Left ventricle myocardium inferior (tissue), 1 donor: ENCODE measurements around the gene ACTN4. TPM values are rescaled to one million over a fixed set of nuclear protein-coding genes. Genes with fewer than 3 reads are reported as not detected.

Experiments
- DNase-seq: peaks from one replicate; pipeline ENCODE4 v3.0.0-alpha.2; 2020
- H3K27ac ChIP-seq: fragments of 200-600 bp; replicated peaks from 2 replicates; pipeline ENCODE4 v1.8.0; 2021
- H3K27me3 ChIP-seq: fragments of 200-600 bp; 2 replicates; pipeline ENCODE4 v1.8.0; 2021; ENCODE audit warnings: low read depth
- H3K36me3 ChIP-seq: fragments of 200-600 bp; 2 replicates; pipeline ENCODE4 v1.8.0; 2021
- H3K4me1 ChIP-seq: fragments of 200-600 bp; 2 replicates; pipeline ENCODE4 v1.8.0; 2021
- H3K4me3 ChIP-seq: fragments of 200-600 bp; 2 replicates; pipeline ENCODE4 v1.8.0; 2021; ENCODE audit warnings: mild to moderate bottlenecking, moderate library complexity
- H3K9me3 ChIP-seq: fragments of 200-600 bp; replicated peaks from 2 replicates; pipeline ENCODE4 v1.8.0; 2021
- CTCF ChIP-seq: fragments of 200-600 bp; IDR thresholded peaks from 2 replicates; pipeline ENCODE4 v1.8.0; 2021; ENCODE audit warnings: antibody characterized with exemption, mild to moderate bottlenecking, borderline replicate concordance
- intact Hi-C: fragments of 100-400 bp; cut with micrococcal nuclease; formaldehyde crosslinking; loops from one replicate; pipeline ENCODE4 v1.11.0; 2022
- total RNA-seq: library from RNA; stranded (reverse); fragmentation: NEBNext Ultra II Directional; extraction: Animal tissue kit (Norgen Biotek cat#: 25700); gene quantifications from one replicate; pipeline ENCODE4 v1.2.1, GENCODE V29; 2021
- donor health status: DM: no; HTN: yes; CAD: no; lungs with severe emphysema.

The ACTN4 gene
- total RNA-seq, 1 donor from 2014 or later = 111 TPM

GRCh38 chr19:38616265-38616664 lies 31.2 kb upstream of the ACTN4 start:
- Histone ChIP-seq H3K4me3 (no peak overlapping the region), H3K4me1 (peaks cover 32% of the 10 kb centered on the region), H3K27me3 (no peaks in the 10 kb centered on the region), H3K9me3 (no peaks in the 10 kb centered on the region), H3K27ac (no peak overlapping the region), H3K36me3 (peaks cover 13% of the 10 kb centered on the region)
- intact Hi-C loops = no loop called here
- no peak for TF ChIP-seq CTCF
- DNase-seq = no peak

- no peaks in the 10 kb centered on the region for H3K9me3 ChIP-seq
- intact Hi-C loops = no loop called here
- H3K27ac ChIP-seq = peak overlapping the region; percentile 92
- no peak for DNase-seq
- TF ChIP-seq CTCF = no peak
- H3K27me3 ChIP-seq = no peaks in the 10 kb centered on the region
- peak overlapping the region; percentile 86 for H3K4me3 ChIP-seq
- H3K4me1 ChIP-seq = peaks cover 32% of the 10 kb centered on the region
- H3K36me3 ChIP-seq = peaks cover 24% of the 10 kb centered on the region
Observed at GRCh38 chr19:38617283-38617763, 30.1 kb upstream of the ACTN4 start.

- intact Hi-C loops = no loop called here
- peak within 1 kb of the TSS; percentile 86 for H3K4me3 ChIP-seq
- no peak for TF ChIP-seq CTCF
- peak within 1 kb of the TSS; percentile 92 for H3K27ac ChIP-seq
- H3K36me3 ChIP-seq = peaks cover 29% of the 10 kb centered on the region
- DNase-seq = peak; percentile 37
- peaks cover 32% of the 10 kb centered on the region for H3K4me1 ChIP-seq
- H3K9me3 ChIP-seq = no peaks in the 10 kb centered on the region
- H3K27me3 ChIP-seq = no peaks in the 10 kb centered on the region
Observed at GRCh38 chr19:38617764-38618589, 29.5 kb upstream of the ACTN4 start, which contains the start of gene MAP4K1. MAP4K1 (minus strand) TSS chr19:38617953; CDS start chr19:38617895, 58 bp downstream.

GRCh38 chr19:38618590-38619360 lies 28.7 kb upstream of the ACTN4 start, which contains the start of gene EIF3K:
EIF3K (plus strand) TSS chr19:38619188; CDS start chr19:38619269, 81 bp downstream.
- TF ChIP-seq CTCF = no peak
- peaks cover 32% of the 10 kb centered on the region for H3K4me1 ChIP-seq
- H3K27me3 ChIP-seq = no peaks in the 10 kb centered on the region
- no peaks in the 10 kb centered on the region for H3K9me3 ChIP-seq
- DNase-seq = peak; percentile 99
- peaks cover 36% of the 10 kb centered on the region for H3K36me3 ChIP-seq
- peak within 1 kb of the TSS; percentile 92 for H3K27ac ChIP-seq
- intact Hi-C loops = no loop called here
- peak within 1 kb of the TSS; percentile 86 for H3K4me3 ChIP-seq

- H3K27me3 ChIP-seq = no peaks in the 10 kb centered on the region
- H3K36me3 ChIP-seq = peaks cover 44% of the 10 kb centered on the region
- intact Hi-C loops = no loop called here
- peak overlapping the region; percentile 86 for H3K4me3 ChIP-seq
- H3K4me1 ChIP-seq = peaks cover 32% of the 10 kb centered on the region
- peak overlapping the region; percentile 92 for H3K27ac ChIP-seq
- no peaks in the 10 kb centered on the region for H3K9me3 ChIP-seq
- no peak for TF ChIP-seq CTCF
- no peak for DNase-seq
Observed at GRCh38 chr19:38619361-38620174, 27.9 kb upstream of the ACTN4 start.
